ENCODE measurements around the gene ANKRD18A.

DNA sequence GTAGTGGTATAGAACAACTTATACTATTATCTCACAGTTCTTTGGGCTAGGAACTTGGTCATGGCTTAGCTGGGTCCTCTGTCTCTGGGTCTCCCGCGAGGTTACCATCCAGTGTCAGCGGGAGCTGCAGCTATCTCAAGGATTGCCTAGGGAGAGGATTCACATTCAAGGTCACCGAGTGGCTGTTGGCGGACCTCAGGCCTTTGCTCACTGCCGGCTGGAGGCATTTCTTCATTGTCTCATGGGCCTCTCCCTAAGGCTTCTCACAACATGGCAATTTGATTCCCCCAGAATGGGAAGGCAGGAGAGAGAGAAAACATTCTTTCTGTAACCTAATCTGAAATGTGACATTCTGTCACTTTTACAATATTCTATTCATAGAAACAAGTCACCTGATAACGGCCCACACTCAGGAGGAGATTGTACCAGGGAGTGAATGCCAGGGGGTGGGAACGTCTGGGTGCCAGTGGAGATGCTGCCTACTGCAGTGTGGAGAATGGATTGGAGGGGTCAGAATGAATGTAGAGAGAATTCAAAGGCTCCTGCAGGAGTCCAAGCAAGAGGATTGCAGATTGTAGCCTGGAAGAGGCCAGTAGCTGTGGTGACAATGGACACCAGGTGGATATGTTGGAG is 29.5 kb upstream of the ANKRD18A start:
- TF ChIP-seq, protein P1, sequence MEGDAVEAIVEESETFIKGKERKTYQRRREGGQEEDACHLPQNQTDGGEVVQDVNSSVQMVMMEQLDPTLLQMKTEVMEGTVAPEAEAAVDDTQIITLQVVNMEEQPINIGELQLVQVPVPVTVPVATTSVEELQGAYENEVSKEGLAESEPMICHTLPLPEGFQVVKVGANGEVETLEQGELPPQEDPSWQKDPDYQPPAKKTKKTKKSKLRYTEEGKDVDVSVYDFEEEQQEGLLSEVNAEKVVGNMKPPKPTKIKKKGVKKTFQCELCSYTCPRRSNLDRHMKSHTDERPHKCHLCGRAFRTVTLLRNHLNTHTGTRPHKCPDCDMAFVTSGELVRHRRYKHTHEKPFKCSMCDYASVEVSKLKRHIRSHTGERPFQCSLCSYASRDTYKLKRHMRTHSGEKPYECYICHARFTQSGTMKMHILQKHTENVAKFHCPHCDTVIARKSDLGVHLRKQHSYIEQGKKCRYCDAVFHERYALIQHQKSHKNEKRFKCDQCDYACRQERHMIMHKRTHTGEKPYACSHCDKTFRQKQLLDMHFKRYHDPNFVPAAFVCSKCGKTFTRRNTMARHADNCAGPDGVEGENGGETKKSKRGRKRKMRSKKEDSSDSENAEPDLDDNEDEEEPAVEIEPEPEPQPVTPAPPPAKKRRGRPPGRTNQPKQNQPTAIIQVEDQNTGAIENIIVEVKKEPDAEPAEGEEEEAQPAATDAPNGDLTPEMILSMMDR (IDR thresholded peaks at IDR 0.05; ENCODE audit: low read length), result no peak
- TF ChIP-seq EZH2 (IDR thresholded peaks at IDR 0.05; ENCODE audit: borderline replicate concordance, low read length), result no peak

Measured in OCI-LY1 (cell line).